CD4-positive, alpha-beta T cell treated with Interleukin-15 for 4 hours (primary cell): ENCODE results near the gene GTF2H2C.
"Not testable (repeated sequence)": the region's sequence is repeated elsewhere in the genome, so short reads cannot be mapped to it uniquely, and the experiment has no call there.

Experiments used
- DNase-seq: peaks from one replicate; pipeline ENCODE4 v3.0.0-alpha.2; 2020; ENCODE audit warnings: low spot score

Gene GTF2H2C

DNA sequence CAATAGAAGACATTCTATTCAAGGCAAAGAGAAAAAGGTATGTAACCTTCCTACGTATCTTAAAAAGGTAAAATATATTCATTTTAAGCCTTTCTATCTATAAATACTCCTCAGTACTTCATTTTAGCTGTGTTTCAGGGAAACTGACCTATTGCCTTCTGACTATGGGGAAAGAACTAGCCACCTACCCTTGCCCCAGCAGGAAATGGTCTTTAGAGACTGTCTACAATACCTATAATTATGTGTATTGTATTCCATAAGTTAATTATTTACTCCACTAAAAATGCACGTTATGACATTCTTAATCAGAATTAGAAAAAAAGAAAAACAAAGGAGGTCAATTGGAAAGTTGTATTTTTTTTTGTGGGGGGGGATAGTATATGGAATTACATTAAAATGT, 6.2 kb downstream of the GTF2H2C start:
- DNase-seq: not testable (repeated sequence)

DNA sequence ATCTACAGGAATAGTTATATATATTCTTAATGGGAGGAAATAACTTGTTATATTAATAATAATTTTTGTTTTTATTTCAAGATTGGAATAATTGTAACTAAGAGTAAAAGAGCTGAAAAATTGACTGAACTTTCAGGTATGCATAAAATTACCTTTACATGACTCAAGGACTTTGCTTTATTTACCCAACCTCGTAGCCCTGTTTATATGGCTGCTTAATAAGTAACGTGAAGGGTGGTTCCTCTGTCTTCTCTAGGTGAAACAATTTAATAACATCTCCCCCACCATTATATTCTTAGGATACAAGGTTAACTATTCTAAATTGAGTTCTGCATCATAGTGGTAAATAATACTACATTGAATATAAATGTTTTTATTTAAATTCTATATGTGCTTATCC, 8.1 kb downstream of the GTF2H2C start:
- not testable (repeated sequence) for DNase-seq

- not testable (repeated sequence) for DNase-seq
Observed at GRCh38 chr5:69583356-69583755, 23.4 kb downstream of the GTF2H2C start.

- not testable (repeated sequence) for DNase-seq
Observed at GRCh38 chr5:69596114-69596840, 36.3 kb downstream of the GTF2H2C start.

DNA sequence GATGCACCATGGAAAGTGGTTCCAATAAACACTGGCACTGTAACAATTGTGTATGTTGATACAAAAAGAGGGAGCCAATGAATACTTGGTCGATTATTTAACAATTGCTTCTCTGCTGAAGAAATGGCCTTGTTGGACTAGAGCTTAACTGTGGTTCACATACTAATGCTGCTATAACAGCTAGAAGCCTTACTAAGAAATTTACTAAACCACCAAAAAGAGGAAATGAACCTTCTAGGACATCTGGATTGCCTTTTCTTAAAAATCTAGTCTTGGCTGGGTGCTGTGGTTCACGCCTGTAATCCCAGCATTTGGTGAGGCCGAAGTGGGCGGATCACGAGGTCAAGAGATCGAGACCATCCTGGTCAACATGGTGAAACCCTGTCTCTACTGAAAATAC, 42.0 kb downstream of the GTF2H2C start:
- DNase-seq: not testable (repeated sequence)

DNA sequence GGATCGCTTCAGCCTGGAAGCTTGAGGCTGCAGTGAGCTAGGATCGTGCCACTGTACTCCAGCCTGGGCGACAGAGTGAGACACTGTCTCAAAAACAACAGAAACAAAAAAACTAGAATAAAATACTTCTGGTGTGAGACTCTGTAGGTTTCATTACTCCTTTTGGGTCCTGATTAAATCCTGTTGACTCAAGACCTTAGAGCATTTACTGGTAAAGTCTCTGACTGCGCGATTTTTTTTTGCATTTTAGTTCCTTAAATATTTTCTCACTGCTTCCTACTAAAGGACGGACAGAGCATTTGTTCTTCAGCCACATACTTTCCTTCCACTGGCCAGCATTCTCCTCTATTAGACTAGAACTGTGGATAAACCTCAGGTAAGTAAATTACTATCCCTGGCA, 46.8 kb downstream of the GTF2H2C start:
- DNase-seq: not testable (repeated sequence)

DNA sequence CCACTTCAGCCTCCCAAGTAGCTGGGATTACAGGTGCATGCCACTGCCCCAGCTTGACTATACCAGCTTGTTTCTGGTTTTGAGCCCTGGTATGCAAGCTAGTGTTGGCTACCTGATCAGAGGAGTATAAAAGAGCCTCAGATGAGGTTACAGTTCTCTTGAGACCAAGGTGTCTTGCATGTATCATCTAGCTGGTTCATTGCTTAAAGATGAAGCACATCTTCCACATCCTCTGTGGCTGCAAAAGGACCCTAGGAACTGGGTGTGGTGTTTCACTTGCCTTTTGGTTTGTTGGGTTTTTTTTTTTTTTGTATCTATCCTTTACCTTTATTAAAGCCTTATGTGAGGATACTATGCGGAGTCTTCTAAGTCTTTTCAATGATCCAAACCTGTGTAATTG, 47.8 kb downstream of the GTF2H2C start:
- DNase-seq: not testable (repeated sequence)

- DNase-seq: not testable (repeated sequence)
Observed at GRCh38 chr5:69608861-69609496, 49.0 kb downstream of the GTF2H2C start.

GRCh38 chr5:69614843-69615242, 54.9 kb downstream of the GTF2H2C start:
- DNase-seq: not testable (repeated sequence)

GRCh38 chr5:69631879-69632278, 71.9 kb downstream of the GTF2H2C start:
- not testable (repeated sequence) for DNase-seq
